ENCODE measurements around the gene CLBA1.
A peak's percentile ranks its signal among the peaks of the same experiment; 100 is the strongest.

Gene CLBA1

DNA sequence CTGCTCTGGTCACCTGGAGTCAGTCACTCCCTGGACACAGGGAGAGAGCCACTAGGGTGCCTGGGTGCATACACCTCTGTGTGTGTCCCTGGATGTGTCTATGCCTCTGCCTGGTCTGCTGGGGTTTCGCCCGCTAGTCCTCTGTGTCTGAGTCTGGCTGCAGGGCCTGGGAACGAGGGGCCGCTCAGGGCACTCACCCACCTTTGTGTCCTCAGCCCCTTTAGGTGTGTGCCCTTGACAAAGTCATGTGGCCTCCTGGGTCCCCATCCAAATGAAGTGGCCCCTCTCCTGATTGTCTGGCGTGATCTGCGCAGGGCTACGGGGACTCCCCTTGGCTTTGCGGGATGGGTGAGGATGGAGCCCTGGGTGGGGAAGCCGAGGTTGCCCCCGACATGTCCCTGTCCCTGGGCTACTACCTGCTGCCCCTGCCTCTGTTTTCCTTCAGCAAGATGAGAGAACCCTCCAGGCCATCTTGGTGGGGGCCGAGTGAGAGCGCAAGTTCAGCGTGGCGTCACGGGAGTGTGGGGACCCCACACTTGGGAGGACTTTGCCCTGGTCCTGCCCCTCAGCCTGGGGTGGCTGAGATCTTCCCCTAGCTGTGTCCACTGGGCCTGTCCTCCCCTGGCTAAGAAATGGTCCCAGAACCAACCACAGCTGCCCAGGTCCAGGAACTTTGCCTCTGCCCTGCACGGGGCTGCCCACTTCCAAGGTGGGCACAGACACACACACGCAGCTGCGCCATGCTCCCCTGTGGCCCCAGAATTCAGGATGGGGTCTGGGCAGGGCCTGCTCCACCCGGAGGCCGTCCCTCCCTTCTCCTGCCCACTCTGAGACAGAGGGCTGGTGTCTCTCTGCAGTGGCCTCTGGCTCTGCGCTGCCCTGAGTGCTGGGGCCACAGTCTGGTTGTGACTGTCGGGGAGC, 4.7 kb upstream of the CLBA1 start:
- Mint-ChIP-seq H3K4me1 (peaks cover 35% of the 10 kb centered on the region), H3K36me3 (ENCODE audit: low read depth) (no peaks in the 10 kb centered on the region), H3K27me3 (ENCODE audit: low read depth) (peaks cover 25% of the 10 kb centered on the region), H3K9me3 (no peaks in the 10 kb centered on the region), H3K27ac (no peak overlapping the region), H3K4me3 (peak overlapping the region in 1 of 3 experiments; percentile 22)
- TF ChIP-seq CTCF (IDR thresholded peaks at IDR 0.05; ENCODE audit: unreplicated experiment in 3 of 3) = no peak

- Mint-ChIP-seq H3K4me1 (peaks cover 27% of the 10 kb centered on the region), H3K9me3 (no peaks in the 10 kb centered on the region), H3K27me3 (ENCODE audit: low read depth) (peaks cover 16% of the 10 kb centered on the region), H3K27ac (peak overlapping the region in 1 of 3 experiments; percentile 33), H3K4me3 (peak overlapping the region in 2 of 3 experiments; percentile 24 to 26), H3K36me3 (ENCODE audit: low read depth) (no peaks in the 10 kb centered on the region)
- TF ChIP-seq CTCF (IDR thresholded peaks at IDR 0.05; ENCODE audit: unreplicated experiment in 3 of 3) = no peak
These were observed 3.7 kb upstream of the CLBA1 start for GRCh38 chr14:104981699-104982541.

DNA sequence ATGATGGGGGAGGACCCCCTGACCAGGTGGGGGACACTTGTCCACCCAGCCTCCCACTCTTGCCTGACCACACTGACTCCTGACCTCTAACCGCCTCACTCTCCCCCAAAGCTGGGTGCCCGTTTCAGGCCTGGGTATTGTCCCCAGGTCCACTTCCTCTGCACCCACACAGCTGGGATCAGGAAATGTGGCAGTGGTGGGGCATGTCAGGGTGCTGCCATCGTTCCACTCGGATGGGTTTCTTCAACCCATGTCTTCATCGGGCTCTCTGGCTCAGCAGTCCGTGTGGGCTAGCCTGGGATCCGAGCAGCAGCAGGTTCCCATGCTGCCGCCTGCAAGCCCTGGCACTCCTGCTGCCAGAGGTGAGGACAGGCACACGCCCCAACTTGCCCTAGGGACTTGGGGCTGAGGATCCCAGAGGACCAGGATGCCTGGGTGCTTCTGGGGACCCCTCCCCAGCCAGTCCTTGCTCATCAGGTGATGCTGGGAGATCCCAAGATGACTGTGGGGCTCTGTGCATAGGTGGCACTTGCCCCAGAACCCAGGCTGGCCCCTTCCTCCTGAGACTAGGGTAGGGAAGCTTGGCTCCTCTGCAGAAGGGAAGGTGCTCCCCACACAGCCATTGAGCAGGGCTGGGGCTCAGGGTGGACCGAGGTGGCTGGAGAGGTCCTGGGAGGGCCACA, 2.9 kb upstream of the CLBA1 start:
- Mint-ChIP-seq H3K4me1 (peaks cover 33% of the 10 kb centered on the region), H3K4me3 (peak overlapping the region in 2 of 3 experiments; percentile 24 to 26), H3K9me3 (no peaks in the 10 kb centered on the region), H3K27me3 (ENCODE audit: low read depth) (peaks cover 11% of the 10 kb centered on the region), H3K27ac (peak overlapping the region in 1 of 3 experiments; percentile 33), H3K36me3 (ENCODE audit: low read depth) (no peaks in the 10 kb centered on the region)
- TF ChIP-seq CTCF (IDR thresholded peaks at IDR 0.05; ENCODE audit: unreplicated experiment in 3 of 3) = no peak

DNA sequence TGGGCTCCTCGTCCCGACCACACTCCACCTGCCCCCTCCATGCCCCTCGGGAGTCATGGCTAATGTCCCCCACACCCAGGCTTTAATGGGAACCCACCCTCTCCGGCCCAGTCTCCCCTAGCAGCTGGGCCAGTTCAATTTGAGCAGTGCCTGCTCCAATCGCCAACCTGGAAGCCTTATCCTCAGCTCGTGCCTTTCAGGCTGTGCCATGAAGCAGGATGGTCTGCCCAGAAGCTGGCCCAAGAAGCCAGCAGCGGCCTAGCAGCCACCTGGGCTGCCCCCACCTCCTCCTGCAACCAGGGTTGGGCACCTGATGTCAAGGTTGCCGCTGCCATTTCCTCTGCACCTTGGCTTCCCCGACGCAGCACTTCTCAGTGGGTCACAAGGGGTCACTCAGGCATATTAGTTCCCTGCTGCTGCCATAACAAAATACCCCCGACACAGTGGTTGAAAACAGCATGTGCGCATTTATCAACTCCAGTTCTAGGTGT, 2.3 kb upstream of the CLBA1 start:
- H3K36me3 Mint-ChIP-seq (ENCODE audit: low read depth) = no peaks in the 10 kb centered on the region
- peak overlapping the region in 2 of 3 experiments; percentile 31 to 54 for H3K4me3 Mint-ChIP-seq
- H3K9me3 Mint-ChIP-seq = no peaks in the 10 kb centered on the region
- peaks cover 33% of the 10 kb centered on the region for H3K4me1 Mint-ChIP-seq
- no peak for TF ChIP-seq CTCF (IDR thresholded peaks at IDR 0.05; ENCODE audit: unreplicated experiment in 3 of 3)
- H3K27me3 Mint-ChIP-seq (ENCODE audit: low read depth) = peaks cover 12% of the 10 kb centered on the region
- peak overlapping the region in 2 of 3 experiments; percentile 3 to 23 for H3K27ac Mint-ChIP-seq

GRCh38 chr14:104984056-104984894, 1.3 kb upstream of the CLBA1 start:
- no peaks in the 10 kb centered on the region for H3K9me3 Mint-ChIP-seq
- TF ChIP-seq CTCF (IDR thresholded peaks at IDR 0.05; ENCODE audit: unreplicated experiment in 3 of 3) = no peak
- H3K4me1 Mint-ChIP-seq = peaks cover 29% of the 10 kb centered on the region
- peaks cover 7% of the 10 kb centered on the region for H3K27me3 Mint-ChIP-seq (ENCODE audit: low read depth)
- peak overlapping the region; percentile 83 to 90 (median 86) for H3K4me3 Mint-ChIP-seq
- H3K27ac Mint-ChIP-seq = peak overlapping the region; percentile 61 to 92 (median 88)
- no peaks in the 10 kb centered on the region for H3K36me3 Mint-ChIP-seq (ENCODE audit: low read depth)
